Activated CD4-positive, alpha-beta T cell treated with anti-CD3 and anti-CD28 coated beads for 36 hours (primary cell): ENCODE measurements around the gene NBPF6. TPM values are rescaled to one million over a fixed set of nuclear protein-coding genes. Genes with fewer than 3 reads are reported as not detected.
"Not testable (repeated sequence)": the region's sequence is repeated elsewhere in the genome, so short reads cannot be mapped to it uniquely, and the experiment has no call there.

ENCODE experiments used
- ATAC-seq: fragments of 200-7000 bp; cut with Tn5 transposase; one replicate; pipeline ENCODE4 v1.10.0; 2021; ENCODE audit warnings: mild to moderate bottlenecking, moderate library complexity
- CTCF ChIA-PET: fragments of 350-600 bp; sonication (Branson Sonifier 250); formaldehyde crosslinking; loops from one replicate; lab custom pipeline; 2021; ENCODE audit warnings: antibody characterized with exemption; lab: Charles Lee
- POLR2A ChIA-PET: fragments of 350-600 bp; sonication (Branson Sonifier 250); formaldehyde crosslinking; loops from one replicate; lab custom pipeline; 2021; ENCODE audit warnings: antibody characterized with exemption, inconsistent platforms; lab: Charles Lee
- DNase-seq: peaks from one replicate; pipeline ENCODE4 v3.0.0-alpha.2; 2020
- H3K27ac Mint-ChIP-seq: one replicate; pipeline ENCODE4 v1.8.0; 2021; ENCODE audit warnings: mixed read lengths
- H3K27me3 Mint-ChIP-seq: one replicate; pipeline ENCODE4 v1.8.0; 2021; ENCODE audit warnings: mixed read lengths
- H3K36me3 Mint-ChIP-seq: one replicate; pipeline ENCODE4 v1.8.0; 2021; ENCODE audit warnings: low read depth, mixed read lengths
- H3K4me1 Mint-ChIP-seq: one replicate; pipeline ENCODE4 v1.8.0; 2021; ENCODE audit warnings: mixed read lengths
- H3K4me3 Mint-ChIP-seq: one replicate; pipeline ENCODE4 v1.8.0; 2021; ENCODE audit warnings: mild to moderate bottlenecking, moderate library complexity, mixed read lengths
- H3K9me3 Mint-ChIP-seq: one replicate; pipeline ENCODE4 v1.8.0; 2021; ENCODE audit warnings: low read depth, mixed read lengths
- intact Hi-C, 2 experiments: fragments of 100-400 bp; cut with DNase I in 1 of 2; cut with micrococcal nuclease in 1 of 2; formaldehyde crosslinking; loops; one replicate each; pipeline versions ENCODE4 v1.14.2 to v1.15.1; 2022 to 2024; cut with DNase I, micrococcal nuclease
- total RNA-seq, 2 experiments: library from RNA; stranded (reverse); gene quantifications; one replicate each; pipeline ENCODE4 v1.2.3, GENCODE V29; 2021

Gene NBPF6
- total RNA-seq, 2 experiments from 2014 or later: not detected

GRCh38 chr1:108463962-108464361, 13.8 kb downstream of the NBPF6 start:
- H3K4me1 Mint-ChIP-seq, ATAC-seq, POLR2A ChIA-PET, DNase-seq, intact Hi-C loops, H3K9me3 Mint-ChIP-seq, H3K27me3 Mint-ChIP-seq, H3K36me3 Mint-ChIP-seq, H3K27ac Mint-ChIP-seq, H3K4me3 Mint-ChIP-seq, CTCF ChIA-PET: not testable (repeated sequence)

DNA sequence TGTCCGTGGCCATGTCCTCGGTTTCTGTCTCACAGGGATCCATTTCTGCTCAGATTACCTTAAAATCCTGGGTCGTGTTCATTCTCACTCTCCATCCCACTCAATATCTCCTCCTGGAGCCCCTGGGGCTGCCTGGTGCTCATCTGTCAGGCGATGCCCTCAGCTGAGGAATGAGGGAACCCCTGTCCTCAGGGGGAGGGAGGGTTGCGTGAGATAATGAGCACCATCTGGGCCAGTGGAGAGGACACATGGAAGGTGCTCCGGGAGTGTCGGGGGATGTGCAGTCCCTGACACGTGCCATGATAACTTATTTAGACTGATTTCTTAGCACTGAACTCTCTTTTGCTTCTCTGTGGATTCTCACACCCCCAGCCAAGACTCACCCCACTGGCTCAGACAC, 16.0 kb downstream of the NBPF6 start:
- H3K4me3 Mint-ChIP-seq, intact Hi-C loops, ATAC-seq, POLR2A ChIA-PET, H3K27me3 Mint-ChIP-seq, CTCF ChIA-PET, H3K27ac Mint-ChIP-seq, H3K36me3 Mint-ChIP-seq, H3K9me3 Mint-ChIP-seq, DNase-seq, H3K4me1 Mint-ChIP-seq: not testable (repeated sequence)

DNA sequence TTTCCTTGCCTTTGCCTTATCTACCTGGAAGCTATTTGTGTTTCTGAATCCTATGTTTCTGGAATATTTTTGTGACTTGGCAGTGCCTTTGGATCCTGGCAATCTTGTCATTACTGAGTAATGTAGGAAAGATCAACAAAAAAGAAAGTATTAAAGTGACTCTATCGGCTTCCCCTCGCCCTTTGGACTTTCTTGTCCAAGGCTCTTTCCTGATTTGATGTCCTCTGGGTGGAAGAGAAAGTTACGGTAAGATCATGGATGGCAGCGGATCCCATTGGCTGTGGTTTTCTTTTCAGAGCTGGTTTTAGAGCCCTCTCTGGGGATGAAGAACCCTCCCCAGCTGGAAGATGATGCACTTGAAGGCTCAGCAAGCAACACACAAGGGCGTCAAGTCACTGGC, 17.0 kb downstream of the NBPF6 start:
- CTCF ChIA-PET, H3K9me3 Mint-ChIP-seq, DNase-seq, H3K27ac Mint-ChIP-seq, H3K27me3 Mint-ChIP-seq, POLR2A ChIA-PET, H3K4me1 Mint-ChIP-seq, H3K4me3 Mint-ChIP-seq, ATAC-seq, H3K36me3 Mint-ChIP-seq, intact Hi-C loops: not testable (repeated sequence)

DNA sequence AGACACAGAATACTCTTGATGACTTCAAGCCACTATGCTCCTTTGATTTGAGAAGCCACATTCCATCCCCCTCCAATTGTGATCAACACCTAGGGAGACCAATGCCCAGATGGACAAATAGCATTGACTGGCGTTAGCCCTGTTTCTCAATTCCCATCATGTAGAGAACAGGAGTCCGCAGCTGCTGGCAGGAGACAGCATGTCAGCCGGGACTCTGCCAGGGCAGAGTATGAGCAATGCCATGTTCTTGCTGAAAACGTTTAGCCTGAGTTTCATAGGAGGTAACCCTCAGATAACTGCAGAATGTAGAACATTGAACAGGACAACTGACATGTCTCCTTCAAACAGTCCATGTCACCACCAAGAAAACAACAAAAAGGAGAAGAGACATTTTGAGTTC, 20.6 kb downstream of the NBPF6 start:
- H3K27ac Mint-ChIP-seq, POLR2A ChIA-PET, H3K9me3 Mint-ChIP-seq, DNase-seq, H3K4me1 Mint-ChIP-seq, H3K4me3 Mint-ChIP-seq, ATAC-seq, intact Hi-C loops, CTCF ChIA-PET, H3K36me3 Mint-ChIP-seq: not testable (repeated sequence)
- H3K27me3 Mint-ChIP-seq: peaks cover 22% of the 10 kb centered on the region

DNA sequence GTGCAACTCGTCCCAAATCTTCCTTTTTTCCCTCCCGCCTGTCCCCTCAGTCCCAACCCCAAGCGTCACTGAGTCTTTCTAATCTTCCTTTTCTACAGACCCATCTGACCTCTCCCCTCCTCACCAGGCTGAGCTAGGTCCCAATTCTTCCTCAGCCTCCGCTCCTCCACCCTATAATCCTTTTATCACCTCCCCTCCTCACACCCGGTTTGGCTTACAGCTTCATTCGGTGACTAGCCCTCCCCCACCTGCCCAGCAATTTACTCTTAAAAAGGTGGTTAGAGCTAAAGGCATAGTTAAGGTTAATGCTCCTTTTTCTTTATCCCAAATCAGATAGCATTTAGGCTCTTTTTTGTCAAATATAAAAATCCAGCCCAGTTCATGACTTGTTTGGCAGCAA, 24.4 kb downstream of the NBPF6 start:
- H3K4me1 Mint-ChIP-seq, ATAC-seq, H3K4me3 Mint-ChIP-seq, POLR2A ChIA-PET, H3K36me3 Mint-ChIP-seq, CTCF ChIA-PET, DNase-seq, intact Hi-C loops, H3K27ac Mint-ChIP-seq: not testable (repeated sequence)
- Mint-ChIP-seq H3K9me3 (peaks cover 11% of the 10 kb centered on the region), H3K27me3 (peaks cover 19% of the 10 kb centered on the region)

GRCh38 chr1:108478429-108479015, 28.4 kb downstream of the NBPF6 start:
- POLR2A ChIA-PET: no interaction called here
- CTCF ChIA-PET: no interaction called here
- H3K27ac Mint-ChIP-seq: no peak overlapping the region
- H3K36me3 Mint-ChIP-seq: no peaks in the 10 kb centered on the region
- peaks cover 16% of the 10 kb centered on the region for H3K27me3 Mint-ChIP-seq
- no peak overlapping the region for H3K4me3 Mint-ChIP-seq
- intact Hi-C loops: no loop called here
- no peaks in the 10 kb centered on the region for H3K4me1 Mint-ChIP-seq
- DNase-seq (no peak), ATAC-seq (no peak)
- H3K9me3 Mint-ChIP-seq: peaks cover 18% of the 10 kb centered on the region

- no peak overlapping the region for H3K4me3 Mint-ChIP-seq
Measured at GRCh38 chr1:108482708-108483107, 32.6 kb downstream of the NBPF6 start.

GRCh38 chr1:108485990-108486389, 35.8 kb downstream of the NBPF6 start:
- DNase-seq, H3K9me3 Mint-ChIP-seq, H3K27ac Mint-ChIP-seq, H3K4me3 Mint-ChIP-seq, H3K27me3 Mint-ChIP-seq, CTCF ChIA-PET, intact Hi-C loops, H3K4me1 Mint-ChIP-seq, ATAC-seq, POLR2A ChIA-PET, H3K36me3 Mint-ChIP-seq: not testable (repeated sequence)

More at GRCh38 chr1:108482708-108483107, 32.6 kb downstream of the NBPF6 start:
- Mint-ChIP-seq H3K4me1 (no peaks in the 10 kb centered on the region), H3K9me3 (peaks cover 19% of the 10 kb centered on the region), H3K27me3 (peaks cover 7% of the 10 kb centered on the region), H3K36me3 (no peaks in the 10 kb centered on the region), H3K27ac (no peak overlapping the region)
- CTCF ChIA-PET: interaction anchor here (0.9 kb wide), 1 partner anchor 78 kb away, joined by 4 read pairs; no protein-coding TSS in a partner anchor
- ATAC-seq (no peak), DNase-seq (no peak)
- POLR2A ChIA-PET: no interaction called here
- intact Hi-C loops: no loop called here

DNA sequence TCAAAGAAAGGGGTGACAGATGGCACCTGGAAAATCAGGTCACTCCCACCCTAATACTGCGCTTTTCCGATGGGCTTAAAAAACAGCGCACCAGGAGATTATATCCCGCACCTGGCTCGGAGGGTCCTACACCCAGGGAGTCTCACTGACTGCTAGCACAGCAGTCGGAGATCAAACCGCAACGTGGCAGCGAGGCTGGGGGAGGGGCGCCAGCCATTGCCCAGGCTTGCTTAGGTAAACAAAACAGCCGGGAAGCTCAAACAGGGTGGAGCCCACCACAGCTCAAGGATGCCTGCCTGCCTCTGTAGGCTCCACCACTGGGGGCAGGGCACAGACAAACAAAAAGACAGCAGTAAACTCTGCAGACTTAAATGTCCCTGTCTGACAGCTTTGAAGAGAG, 36.6 kb downstream of the NBPF6 start:
- H3K4me1 Mint-ChIP-seq, CTCF ChIA-PET, DNase-seq, POLR2A ChIA-PET, H3K4me3 Mint-ChIP-seq, ATAC-seq, H3K27ac Mint-ChIP-seq, H3K36me3 Mint-ChIP-seq, intact Hi-C loops, H3K9me3 Mint-ChIP-seq, H3K27me3 Mint-ChIP-seq: not testable (repeated sequence)

GRCh38 chr1:108495008-108495407, 44.9 kb downstream of the NBPF6 start:
- CTCF ChIA-PET: interaction anchor here (0.6 kb wide), 1 partner anchor 708 kb away, joined by 3 read pairs; no protein-coding TSS in a partner anchor
- H3K27ac Mint-ChIP-seq, H3K4me1 Mint-ChIP-seq, DNase-seq, intact Hi-C loops, H3K36me3 Mint-ChIP-seq, ATAC-seq, POLR2A ChIA-PET, H3K4me3 Mint-ChIP-seq, H3K9me3 Mint-ChIP-seq: not testable (repeated sequence)
- H3K27me3 Mint-ChIP-seq: peaks cover 15% of the 10 kb centered on the region

- H3K36me3 Mint-ChIP-seq, H3K4me3 Mint-ChIP-seq, ATAC-seq, H3K9me3 Mint-ChIP-seq, intact Hi-C loops, DNase-seq, H3K27ac Mint-ChIP-seq, POLR2A ChIA-PET, H3K4me1 Mint-ChIP-seq: not testable (repeated sequence)
- H3K27me3 Mint-ChIP-seq: peaks cover 22% of the 10 kb centered on the region
- CTCF ChIA-PET: interaction anchor here (0.6 kb wide), 1 partner anchor 629 kb away, joined by 3 read pairs; no protein-coding TSS in a partner anchor
Measured at GRCh38 chr1:108496856-108497255, 46.7 kb downstream of the NBPF6 start.

GRCh38 chr1:108502138-108502537, 52.0 kb downstream of the NBPF6 start:
- Mint-ChIP-seq H3K4me1 (no peaks in the 10 kb centered on the region), H3K27ac (no peak overlapping the region), H3K9me3 (no peaks in the 10 kb centered on the region), H3K4me3 (no peak overlapping the region), H3K27me3 (peaks cover 31% of the 10 kb centered on the region), H3K36me3 (peaks cover 4% of the 10 kb centered on the region)
- no peak for DNase-seq
- intact Hi-C loops: no loop called here
- ATAC-seq: no peak
- POLR2A ChIA-PET: no interaction called here
- CTCF ChIA-PET: interaction anchor here (0.5 to 1.0 kb wide), 2 partner anchors 59 to 159 kb away, joined by 3 to 5 read pairs; partner anchors contain the start of gene HENMT1
